H9 (cell line): ENCODE results near the gene ADI1. TPM values are rescaled to one million over a fixed set of nuclear protein-coding genes. Genes with fewer than 3 reads are reported as not detected.

ENCODE experiments used
- DNase-seq: peaks from one replicate; pipeline ENCODE4 v3.0.0-alpha.2; 2017
- H2AFZ ChIP-seq: one replicate; pipeline ENCODE4 v1.6.1; 2013; ENCODE audit warnings: mild to moderate bottlenecking, low read length, control low read depth, moderate library complexity
- H2AK5ac ChIP-seq: 2 replicates; pipeline ENCODE4 v1.6.1; 2013; ENCODE audit warnings: low read length, control low read depth, mixed read lengths; ENCODE audit not compliant: insufficient read length
- H2BK120ac ChIP-seq: one replicate; pipeline ENCODE4 v1.6.1; 2013; ENCODE audit warnings: low read depth, mild to moderate bottlenecking, low read length, control low read depth, inconsistent platforms; ENCODE audit not compliant: poor library complexity, severe bottlenecking
- H2BK12ac ChIP-seq: 2 replicates; pipeline ENCODE4 v1.6.1; 2013; ENCODE audit warnings: low read length, control low read depth, mixed read lengths, low read depth; ENCODE audit not compliant: insufficient read length
- H2BK15ac ChIP-seq: 2 replicates; pipeline ENCODE4 v1.6.1; 2013; ENCODE audit warnings: low read depth, low read length, control low read depth
- H2BK20ac ChIP-seq: one replicate; pipeline ENCODE4 v1.6.1; 2013; ENCODE audit warnings: low read depth, mild to moderate bottlenecking, low read length, control low read depth, inconsistent platforms; ENCODE audit not compliant: poor library complexity, severe bottlenecking
- H2BK5ac ChIP-seq: 2 replicates; pipeline ENCODE4 v1.6.1; 2013; ENCODE audit warnings: low read length, control low read depth, mixed read lengths; ENCODE audit not compliant: insufficient read length
- H3K14ac ChIP-seq: 2 replicates; pipeline ENCODE4 v1.6.1; 2013; ENCODE audit warnings: low read length, control low read depth; ENCODE audit not compliant: insufficient read depth
- H3K18ac ChIP-seq: 2 replicates; pipeline ENCODE4 v1.6.1; 2013; ENCODE audit warnings: low read depth, mild to moderate bottlenecking, mixed read lengths, low read length, control low read depth; ENCODE audit not compliant: insufficient read length
- H3K23ac ChIP-seq: 2 replicates; pipeline ENCODE4 v1.6.1; 2013; ENCODE audit warnings: low read length, control low read depth, mixed read lengths, low read depth; ENCODE audit not compliant: insufficient read length
- H3K23me2 ChIP-seq: 2 replicates; pipeline ENCODE4 v1.6.1; 2013; ENCODE audit warnings: low read depth, mild to moderate bottlenecking, mixed read lengths, low read length, control low read depth; ENCODE audit not compliant: insufficient read length, poor library complexity, severe bottlenecking
- H3K27ac ChIP-seq: 2 replicates; pipeline ENCODE4 v1.5.1; 2013; ENCODE audit warnings: low read length, control low read depth, mixed read lengths, low read depth; ENCODE audit not compliant: insufficient read length
- H3K27me3 ChIP-seq: 2 replicates; pipeline ENCODE4 v1.6.1; 2013; ENCODE audit warnings: low read length, control low read depth, inconsistent platforms; ENCODE audit not compliant: insufficient read depth
- H3K4ac ChIP-seq: 2 replicates; pipeline ENCODE4 v1.6.1; 2013; ENCODE audit warnings: low read depth, mild to moderate bottlenecking, control low read depth, inconsistent platforms, low read length, moderate library complexity
- H3K4me1 ChIP-seq: 2 replicates; pipeline ENCODE4 v1.6.1; 2013; ENCODE audit warnings: low read length, control low read depth, inconsistent platforms; ENCODE audit not compliant: insufficient read depth
- H3K4me2 ChIP-seq: 2 replicates; pipeline ENCODE4 v1.6.1; 2013; ENCODE audit warnings: low read length, control low read depth, mixed read lengths; ENCODE audit not compliant: insufficient read length, insufficient read depth
- H3K56ac ChIP-seq: 2 replicates; pipeline ENCODE4 v1.6.1; 2013; ENCODE audit warnings: low read depth, mild to moderate bottlenecking, mixed read lengths, low read length, control low read depth; ENCODE audit not compliant: insufficient read length
- H3K79me1 ChIP-seq: 2 replicates; pipeline ENCODE4 v1.6.1; 2013; ENCODE audit warnings: low read depth, mild to moderate bottlenecking, moderate library complexity, low read length, control low read depth, inconsistent platforms; ENCODE audit not compliant: insufficient read depth, poor library complexity, severe bottlenecking
- H3K79me2 ChIP-seq: 2 replicates; pipeline ENCODE4 v1.6.1; 2013; ENCODE audit warnings: low read length, control low read depth, inconsistent platforms; ENCODE audit not compliant: insufficient read depth
- H3K9ac ChIP-seq: 2 replicates; pipeline ENCODE4 v1.6.1; 2013; ENCODE audit warnings: low read length, control low read depth, mixed read lengths; ENCODE audit not compliant: insufficient read length; ENCODE audit errors: extremely low read depth
- H3K9me3 ChIP-seq: one replicate; pipeline ENCODE4 v1.6.1; 2013; ENCODE audit warnings: low read depth, low read length, inconsistent platforms; ENCODE audit not compliant: control insufficient read depth
- H3T11ph ChIP-seq: one replicate; pipeline ENCODE4 v1.6.1; 2013; ENCODE audit warnings: mild to moderate bottlenecking, low read length, control low read depth, inconsistent platforms
- H4K20me1 ChIP-seq: one replicate; pipeline ENCODE4 v1.6.1; 2013; ENCODE audit not compliant: control insufficient read depth, insufficient read length, insufficient read depth
- H4K5ac ChIP-seq: 2 replicates; pipeline ENCODE4 v1.6.1; 2013; ENCODE audit warnings: low read depth, mild to moderate bottlenecking, mixed read lengths, low read length, control low read depth; ENCODE audit not compliant: insufficient read length
- H4K8ac ChIP-seq: replicated peaks from 2 replicates; pipeline ENCODE4 v1.6.1; 2013; ENCODE audit warnings: low read length, control low read depth, mixed read lengths, low read depth; ENCODE audit not compliant: insufficient read length
- H4K91ac ChIP-seq: 2 replicates; pipeline ENCODE4 v1.6.1; 2013; ENCODE audit warnings: low read depth, mild to moderate bottlenecking, moderate library complexity, mixed read lengths, low read length, control low read depth; ENCODE audit not compliant: insufficient read length
- H3K27ac Mint-ChIP-seq, 3 experiments: 2 replicates in 2 of 3; 3 replicates in 1 of 3; pipeline ENCODE4 v1.8.0; 2020 to 2021; ENCODE audit warnings: mixed read lengths in 3 of 3, mild to moderate bottlenecking in 1 of 3, moderate library complexity in 1 of 3
- H3K27me3 Mint-ChIP-seq: 2 replicates; pipeline ENCODE4 v1.8.0; 2021; ENCODE audit warnings: low read depth, mild to moderate bottlenecking, moderate library complexity, mixed read lengths
- H3K36me3 Mint-ChIP-seq, 3 experiments: 2 replicates in 2 of 3; 3 replicates in 1 of 3; pipeline ENCODE4 v1.8.0; 2020 to 2021; ENCODE audit warnings: low read depth in 3 of 3, mixed read lengths in 3 of 3; ENCODE audit not compliant: insufficient read depth in 1 of 3
- H3K4me1 Mint-ChIP-seq, 2 experiments: 2 replicates each; pipeline ENCODE4 v1.8.0; 2020; ENCODE audit warnings: mixed read lengths in 2 of 2
- H3K4me3 Mint-ChIP-seq, 2 experiments: 2 replicates in 1 of 2; 3 replicates in 1 of 2; pipeline ENCODE4 v1.8.0; 2020 to 2021; ENCODE audit warnings: mild to moderate bottlenecking in 2 of 2, mixed read lengths in 2 of 2, moderate library complexity in 1 of 2
- H3K9me3 Mint-ChIP-seq, 2 experiments: 2 replicates in 1 of 2; 3 replicates in 1 of 2; pipeline ENCODE4 v1.8.0; 2020; ENCODE audit warnings: mild to moderate bottlenecking in 2 of 2, mixed read lengths in 2 of 2, moderate library complexity in 1 of 2
- WGBS: extraction: QIAGEN DNeasy Blood & Tissue Kit; methylation state at CpG from one replicate; pipeline ENCODE4 v1.1.7; 2013; ENCODE audit warnings: missing lambda C conversion rate, low lambda C conversion rate, mixed read lengths; ENCODE audit not compliant: insufficient read length; ENCODE audit errors: extremely low coverage; 5-methylcytosine and 5-hydroxymethylcytosine counted together
- total RNA-seq: library from RNA; stranded (reverse); gene quantifications from 2 replicates; pipeline ENCODE4 v1.2.1, GENCODE V29; 2021
- TF ChIP-seq, protein P1 (sequence below): fragments of 200-600 bp; sonication (generic); conservative IDR thresholded peaks from 3 replicates; pipeline ENCODE4 v1.8.0; 2021; ENCODE audit warnings: antibody characterized with exemption, mild to moderate bottlenecking

ADI1 gene
- total RNA-seq, 1 experiment from 2014 or later = 23.4 TPM

GRCh38 chr2:3565117-3565516 is 45.8 kb upstream of the ADI1 start:
- Histone ChIP-seq H3K23ac (no peak overlapping the region), H3K14ac (no peak overlapping the region), H3K18ac (no peak overlapping the region), H4K8ac (no peak overlapping the region), H2BK5ac (no peak overlapping the region), H4K20me1 (peaks cover 4% of the 10 kb centered on the region), H2BK15ac (no peak overlapping the region), H3T11ph (no peak overlapping the region), H3K9ac (no peak overlapping the region), H3K27me3 (no peaks in the 10 kb centered on the region), H2AFZ (no peak overlapping the region), H2BK120ac (no peak overlapping the region), H4K91ac (no peak overlapping the region), H3K9me3 (no peaks in the 10 kb centered on the region), H4K5ac (no peak overlapping the region), H3K4ac (no peak overlapping the region), H2AK5ac (no peak overlapping the region), H2BK12ac (no peak overlapping the region), H3K79me2 (no peaks in the 10 kb centered on the region), H3K56ac (no peak overlapping the region), H3K23me2 (no peaks in the 10 kb centered on the region), H2BK20ac (no peak overlapping the region), H3K4me2 (no peak overlapping the region), H3K4me1 (no peaks in the 10 kb centered on the region), H3K79me1 (no peaks in the 10 kb centered on the region), H3K27ac (no peak overlapping the region)
- TF ChIP-seq, protein P1, sequence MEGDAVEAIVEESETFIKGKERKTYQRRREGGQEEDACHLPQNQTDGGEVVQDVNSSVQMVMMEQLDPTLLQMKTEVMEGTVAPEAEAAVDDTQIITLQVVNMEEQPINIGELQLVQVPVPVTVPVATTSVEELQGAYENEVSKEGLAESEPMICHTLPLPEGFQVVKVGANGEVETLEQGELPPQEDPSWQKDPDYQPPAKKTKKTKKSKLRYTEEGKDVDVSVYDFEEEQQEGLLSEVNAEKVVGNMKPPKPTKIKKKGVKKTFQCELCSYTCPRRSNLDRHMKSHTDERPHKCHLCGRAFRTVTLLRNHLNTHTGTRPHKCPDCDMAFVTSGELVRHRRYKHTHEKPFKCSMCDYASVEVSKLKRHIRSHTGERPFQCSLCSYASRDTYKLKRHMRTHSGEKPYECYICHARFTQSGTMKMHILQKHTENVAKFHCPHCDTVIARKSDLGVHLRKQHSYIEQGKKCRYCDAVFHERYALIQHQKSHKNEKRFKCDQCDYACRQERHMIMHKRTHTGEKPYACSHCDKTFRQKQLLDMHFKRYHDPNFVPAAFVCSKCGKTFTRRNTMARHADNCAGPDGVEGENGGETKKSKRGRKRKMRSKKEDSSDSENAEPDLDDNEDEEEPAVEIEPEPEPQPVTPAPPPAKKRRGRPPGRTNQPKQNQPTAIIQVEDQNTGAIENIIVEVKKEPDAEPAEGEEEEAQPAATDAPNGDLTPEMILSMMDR = no peak
- DNase-seq = no peak
- H3K27ac Mint-ChIP-seq = peak overlapping the region in 2 of 3 experiments; percentile 49 to 52; a peak in 2 of 7 replicates
- peaks cover 6 to 23% (median 17%) of the 10 kb centered on the region in 3 experiments; a peak in 6 of 7 replicates for H3K36me3 Mint-ChIP-seq
- no peaks in the 10 kb centered on the region for H3K9me3 Mint-ChIP-seq
- no peak overlapping the region for H3K4me3 Mint-ChIP-seq
- H3K4me1 Mint-ChIP-seq = no peaks in the 10 kb centered on the region; a peak in 1 of 4 replicates
- no peaks in the 10 kb centered on the region; the same call in none of the 2 replicates for H3K27me3 Mint-ChIP-seq
- WGBS = no CpG with 5 or more reads among the region's 6 CpGs
